SKM-1 treated with dmso at 0.1 percent for 144 hours (cell line): ENCODE data around the gene KHDRBS1.
"Not testable (repeated sequence)": the region's sequence is repeated elsewhere in the genome, so short reads cannot be mapped to it uniquely, and the experiment has no call there.

Experiments
- DNase-seq: peaks from one replicate; lab custom pipeline; 2025; ENCODE audit not compliant: unreplicated experiment; lab: John Stamatoyannopoulos, UW

Gene KHDRBS1, protein sequence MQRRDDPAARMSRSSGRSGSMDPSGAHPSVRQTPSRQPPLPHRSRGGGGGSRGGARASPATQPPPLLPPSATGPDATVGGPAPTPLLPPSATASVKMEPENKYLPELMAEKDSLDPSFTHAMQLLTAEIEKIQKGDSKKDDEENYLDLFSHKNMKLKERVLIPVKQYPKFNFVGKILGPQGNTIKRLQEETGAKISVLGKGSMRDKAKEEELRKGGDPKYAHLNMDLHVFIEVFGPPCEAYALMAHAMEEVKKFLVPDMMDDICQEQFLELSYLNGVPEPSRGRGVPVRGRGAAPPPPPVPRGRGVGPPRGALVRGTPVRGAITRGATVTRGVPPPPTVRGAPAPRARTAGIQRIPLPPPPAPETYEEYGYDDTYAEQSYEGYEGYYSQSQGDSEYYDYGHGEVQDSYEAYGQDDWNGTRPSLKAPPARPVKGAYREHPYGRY

DNA sequence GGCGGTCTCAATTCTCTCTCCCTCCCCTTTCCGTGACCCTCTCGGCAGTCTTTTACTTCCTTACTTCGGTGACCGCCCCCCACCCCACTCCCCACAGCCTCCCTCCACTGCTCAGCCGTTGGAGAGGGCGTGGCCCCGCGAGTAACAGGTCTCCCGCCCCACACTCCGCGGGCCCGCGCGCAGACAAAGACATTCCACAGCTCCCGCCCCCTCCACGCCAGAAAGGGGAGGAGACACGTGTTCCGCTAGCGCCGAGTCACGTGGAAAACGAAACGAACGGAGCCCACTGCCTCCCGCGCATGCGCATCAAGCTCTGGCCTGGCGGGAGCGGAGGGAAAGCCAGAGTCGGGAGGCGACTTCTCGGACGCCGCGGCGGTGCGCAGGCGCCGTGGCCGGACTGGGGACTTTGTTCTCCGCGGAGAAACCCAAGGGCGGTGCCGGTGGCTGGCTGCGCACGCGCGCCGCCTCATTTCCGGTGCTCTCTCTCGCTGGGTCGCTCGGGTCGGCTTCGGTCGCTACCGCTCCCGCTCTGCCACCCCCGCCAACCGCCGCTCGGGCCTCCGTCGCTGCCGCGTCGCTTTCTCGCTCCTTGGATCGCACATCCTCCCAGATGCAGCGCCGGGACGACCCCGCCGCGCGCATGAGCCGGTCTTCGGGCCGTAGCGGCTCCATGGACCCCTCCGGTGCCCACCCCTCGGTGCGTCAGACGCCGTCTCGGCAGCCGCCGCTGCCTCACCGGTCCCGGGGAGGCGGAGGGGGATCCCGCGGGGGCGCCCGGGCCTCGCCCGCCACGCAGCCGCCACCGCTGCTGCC, at the start of gene KHDRBS1:
Gene KHDRBS1, plus strand, starts transcription at position 483 of the 813 bp plus-strand sequence. Its CDS starts 128 bp downstream, at position 611.
- peak; percentile 98 for DNase-seq

- DNase-seq = no peak
Observed at GRCh38 chr1:31970873-31971272, 42.8 kb upstream of the KHDRBS1 start.

GRCh38 chr1:31976401-31976800, 37.3 kb upstream of the KHDRBS1 start:
- no peak for DNase-seq

DNA sequence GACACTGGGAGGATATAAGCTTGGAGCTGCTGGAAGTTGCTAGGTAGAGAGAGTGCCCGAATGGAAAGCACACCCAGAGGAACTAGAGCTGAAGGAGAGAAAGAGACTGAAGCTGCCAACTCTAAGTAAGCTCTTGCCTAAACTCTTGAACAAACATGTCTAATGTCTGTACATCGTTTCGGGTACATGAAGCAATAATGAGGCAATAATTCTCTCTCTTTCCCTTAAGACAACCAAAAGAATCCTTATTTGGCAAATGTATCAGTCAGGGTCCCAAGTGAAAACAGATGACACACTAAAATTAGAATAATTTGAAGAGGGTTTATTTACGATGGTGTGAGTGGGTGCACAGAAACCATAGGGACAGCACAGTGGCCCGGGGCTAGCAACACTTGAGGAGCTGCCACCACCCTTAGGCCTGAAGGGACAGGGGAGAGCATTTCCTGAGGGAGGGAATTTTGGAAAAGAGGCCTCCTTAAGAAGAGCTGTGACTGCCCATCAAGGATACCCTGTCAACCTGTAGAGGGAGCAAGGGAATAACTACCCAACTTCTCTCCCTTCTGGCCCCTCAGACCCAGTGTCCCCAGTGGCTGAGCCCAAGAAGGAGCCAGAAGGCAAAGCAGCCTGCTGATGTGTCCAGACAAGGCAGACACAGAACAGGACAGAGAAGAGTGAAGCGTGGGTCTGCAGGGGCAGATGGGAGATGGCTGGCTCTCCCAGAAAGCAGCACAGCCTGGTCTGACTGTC, 36.1 kb upstream of the KHDRBS1 start:
- peak; percentile 30 for DNase-seq

DNA sequence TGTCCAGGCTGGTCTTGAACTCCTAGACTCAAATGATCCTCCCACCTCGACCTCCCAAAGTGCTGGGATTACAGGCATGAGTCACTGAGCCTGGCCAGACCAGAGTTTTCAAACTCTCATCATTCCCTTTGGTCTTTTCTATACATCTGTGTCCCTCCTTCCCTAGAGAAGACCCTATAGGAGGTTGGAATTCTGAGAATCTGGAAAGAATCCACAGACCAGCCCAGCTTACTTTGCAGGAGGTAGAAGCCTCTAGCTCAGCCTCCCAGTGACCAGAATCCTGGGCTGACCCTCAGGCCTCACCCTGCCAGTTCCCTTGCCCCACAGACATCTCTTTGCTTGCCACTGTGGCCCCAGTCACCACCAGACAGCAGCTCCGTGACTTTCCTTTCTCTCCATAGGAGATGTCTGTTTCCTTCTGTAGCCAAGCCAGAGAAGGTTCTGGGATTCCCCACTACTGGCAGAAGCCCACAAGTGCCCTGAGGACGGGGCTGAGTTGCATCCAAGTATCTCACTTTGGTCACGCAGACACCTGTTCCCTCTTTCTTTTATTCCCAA, 34.7 kb upstream of the KHDRBS1 start:
- no peak for DNase-seq

- no peak for DNase-seq
Observed at GRCh38 chr1:31980835-31981455, 32.7 kb upstream of the KHDRBS1 start.

GRCh38 chr1:31981456-31981839, 32.2 kb upstream of the KHDRBS1 start:
- no peak for DNase-seq

DNA sequence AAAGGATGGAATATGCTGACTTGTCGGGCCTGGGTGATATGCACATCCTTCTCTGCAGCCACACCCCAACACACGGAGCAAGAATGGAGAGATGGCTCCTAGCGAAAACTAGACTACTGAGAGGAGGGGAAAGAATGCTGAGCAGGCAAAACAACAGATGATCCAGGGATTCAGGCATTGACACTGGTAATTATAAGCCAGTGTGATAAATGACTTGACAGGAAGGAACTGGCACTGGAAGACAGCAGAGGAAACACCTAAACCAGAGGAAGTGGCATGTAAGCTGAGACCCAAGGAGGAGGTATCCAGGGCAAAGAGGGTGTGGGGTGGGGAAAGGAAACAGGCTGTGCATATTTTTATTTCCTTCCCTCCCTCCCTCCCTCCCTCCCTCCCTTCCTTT, 31.7 kb upstream of the KHDRBS1 start:
- DNase-seq = peak; percentile 49

- DNase-seq = no peak
Observed at GRCh38 chr1:31984419-31985347, 29.0 kb upstream of the KHDRBS1 start.

DNA sequence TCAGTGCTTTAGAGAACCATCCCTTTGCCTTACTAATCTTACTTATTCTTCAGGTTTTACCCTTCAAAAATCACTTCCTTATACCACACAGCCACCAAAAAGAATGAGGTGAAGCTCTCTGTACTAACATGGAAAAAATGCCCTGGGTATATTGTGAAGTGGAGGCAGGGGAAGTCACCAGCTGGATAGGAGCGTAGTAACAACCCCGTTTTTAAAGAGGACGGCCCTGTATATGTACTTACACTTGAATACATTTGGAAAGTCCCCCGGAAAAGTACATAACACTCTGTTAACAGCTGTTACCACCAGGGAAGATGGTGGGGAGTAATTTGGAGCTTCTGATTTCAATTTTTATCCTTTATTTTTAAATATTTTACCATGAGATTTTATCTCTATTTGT, 28.2 kb upstream of the KHDRBS1 start:
- no peak for DNase-seq

GRCh38 chr1:31987135-31987619, 26.5 kb upstream of the KHDRBS1 start:
- no peak for DNase-seq

DNA sequence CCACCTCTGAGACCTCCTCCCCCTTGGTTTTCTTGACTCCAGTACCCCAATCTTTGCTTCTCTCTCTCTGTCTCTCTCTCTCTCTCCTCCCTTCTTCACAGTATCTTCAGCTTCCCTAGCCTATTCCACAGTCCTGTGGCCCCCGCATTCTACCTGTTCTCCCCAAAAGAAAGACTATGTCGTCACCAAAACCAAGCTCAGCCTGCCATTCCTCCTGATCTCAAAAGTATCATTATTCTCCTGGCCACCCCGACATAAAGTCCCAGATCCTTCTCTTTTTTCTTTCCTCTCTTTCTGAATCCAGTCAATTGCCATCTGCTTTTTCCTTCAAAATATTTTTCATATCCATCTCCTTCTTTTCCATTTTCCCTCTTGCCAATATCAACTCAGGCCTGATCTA, 23.7 kb upstream of the KHDRBS1 start:
- DNase-seq = no peak

DNA sequence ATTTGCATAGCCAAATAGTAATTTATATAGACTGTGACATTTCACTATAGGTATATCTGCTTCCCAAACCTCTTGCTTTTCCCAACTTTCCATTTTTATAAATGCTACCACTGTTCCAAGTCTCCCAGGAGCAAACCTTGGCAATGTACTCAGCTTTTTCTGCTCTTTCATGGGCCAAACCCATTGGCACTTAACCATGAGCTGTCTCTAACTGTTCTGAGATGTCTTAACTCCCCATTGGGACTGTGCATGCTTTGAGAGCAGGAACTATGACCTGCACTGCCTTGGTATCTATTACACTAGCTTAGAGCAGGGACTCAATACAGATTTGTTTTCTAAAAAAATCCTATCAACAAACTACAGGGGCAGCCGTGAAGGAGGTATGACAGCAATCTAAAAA, 22.5 kb upstream of the KHDRBS1 start:
- DNase-seq = no peak

GRCh38 chr1:31995263-31995662, 18.4 kb upstream of the KHDRBS1 start:
- no peak for DNase-seq

- DNase-seq = not testable (repeated sequence)
Observed at GRCh38 chr1:31996121-31996520, 17.5 kb upstream of the KHDRBS1 start.

DNA sequence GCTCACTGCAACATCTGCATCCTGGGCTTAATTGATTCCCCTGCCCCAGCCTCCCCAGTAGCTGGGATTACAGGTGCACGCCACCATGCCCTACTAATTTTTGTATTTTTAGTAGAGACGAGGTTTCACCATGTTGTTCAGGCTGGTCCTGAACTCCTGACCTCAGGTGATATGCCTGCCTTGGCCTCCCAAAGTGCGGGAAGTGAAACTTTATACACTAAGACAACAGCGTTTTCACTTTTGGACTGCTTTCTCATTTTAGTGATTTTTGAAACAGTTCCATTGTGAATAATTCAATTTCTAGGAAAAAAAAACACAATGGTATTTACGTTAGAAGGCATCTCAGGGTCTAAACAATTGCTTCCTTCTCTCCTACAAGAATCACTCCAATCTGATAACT, 11.8 kb upstream of the KHDRBS1 start:
- no peak for DNase-seq

DNA sequence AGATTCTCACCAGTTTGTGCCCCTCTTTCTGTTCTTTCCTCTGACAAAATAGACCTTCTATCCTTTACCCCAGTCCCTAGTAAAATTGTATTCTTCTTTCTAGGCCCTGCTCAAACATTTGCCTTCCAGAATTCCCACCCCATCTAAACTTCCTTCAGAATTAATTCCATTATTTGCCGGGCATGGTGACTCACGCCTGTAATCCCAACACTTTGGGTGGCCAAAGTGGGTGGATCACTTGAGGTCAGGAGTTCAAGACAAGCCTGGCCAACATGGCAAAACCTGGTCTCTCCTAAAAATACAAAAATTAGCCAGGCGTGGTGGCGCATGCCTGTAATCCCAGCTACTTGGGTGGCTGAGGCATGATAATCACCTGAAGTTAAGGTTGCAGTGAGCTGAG, 11.4 kb upstream of the KHDRBS1 start:
- DNase-seq = not testable (repeated sequence)

- peak; percentile 68 for DNase-seq
Observed at GRCh38 chr1:32005522-32005921, 8.1 kb upstream of the KHDRBS1 start.

GRCh38 chr1:32007591-32007940, 6.1 kb upstream of the KHDRBS1 start:
- no peak for DNase-seq

DNA sequence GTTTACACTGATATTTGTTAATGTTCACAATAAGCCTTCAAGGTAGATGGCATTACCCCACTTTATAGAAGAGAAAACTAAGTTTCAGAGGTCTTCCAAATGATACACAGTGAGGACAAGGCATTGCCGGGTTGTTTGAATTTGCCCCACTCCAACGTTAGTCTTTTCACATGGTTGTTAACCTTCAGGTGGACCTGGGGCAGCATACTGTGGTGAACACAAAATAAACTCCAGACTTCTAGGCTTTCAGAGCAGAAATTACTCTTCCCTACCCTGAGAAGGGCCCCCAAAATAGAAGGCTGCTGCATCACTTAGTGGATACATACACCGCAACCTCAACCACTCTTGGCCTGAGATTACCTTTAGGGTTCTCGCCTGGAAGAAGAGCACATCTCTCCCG, 3.4 kb upstream of the KHDRBS1 start:
- no peak for DNase-seq
